ENCODE measurements around the gene XIRP1.

DNA sequence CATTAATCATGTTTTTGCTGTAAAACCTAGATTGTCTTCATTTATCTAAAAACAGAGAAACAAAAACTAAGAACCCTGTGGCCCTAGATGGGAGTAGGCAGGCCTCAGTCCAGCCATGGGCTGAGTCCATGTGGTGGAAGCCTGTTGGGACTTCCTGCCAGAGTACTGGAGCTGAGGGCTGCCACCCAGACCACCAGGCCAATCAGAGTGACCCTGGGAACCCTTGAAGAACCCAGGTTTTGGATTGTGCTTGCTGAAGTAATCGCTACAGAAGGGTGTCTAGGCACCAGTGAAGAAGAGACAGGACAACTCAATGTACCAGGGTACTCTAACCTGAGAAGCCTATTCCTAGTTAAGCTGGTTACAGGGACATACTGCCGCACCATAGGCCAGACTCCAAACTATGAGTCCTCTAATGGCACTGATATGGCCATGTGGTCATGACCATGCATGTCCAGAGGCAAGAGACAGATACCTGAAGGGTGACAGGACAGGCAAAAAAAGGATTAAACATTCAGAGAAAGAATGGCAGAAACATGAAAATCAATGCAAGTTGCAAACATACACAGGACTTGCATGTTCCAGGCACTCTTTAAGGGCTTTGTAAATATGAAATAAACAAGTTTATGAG lies 51.9 kb downstream of the XIRP1 start:
- TF ChIP-seq, protein P1, sequence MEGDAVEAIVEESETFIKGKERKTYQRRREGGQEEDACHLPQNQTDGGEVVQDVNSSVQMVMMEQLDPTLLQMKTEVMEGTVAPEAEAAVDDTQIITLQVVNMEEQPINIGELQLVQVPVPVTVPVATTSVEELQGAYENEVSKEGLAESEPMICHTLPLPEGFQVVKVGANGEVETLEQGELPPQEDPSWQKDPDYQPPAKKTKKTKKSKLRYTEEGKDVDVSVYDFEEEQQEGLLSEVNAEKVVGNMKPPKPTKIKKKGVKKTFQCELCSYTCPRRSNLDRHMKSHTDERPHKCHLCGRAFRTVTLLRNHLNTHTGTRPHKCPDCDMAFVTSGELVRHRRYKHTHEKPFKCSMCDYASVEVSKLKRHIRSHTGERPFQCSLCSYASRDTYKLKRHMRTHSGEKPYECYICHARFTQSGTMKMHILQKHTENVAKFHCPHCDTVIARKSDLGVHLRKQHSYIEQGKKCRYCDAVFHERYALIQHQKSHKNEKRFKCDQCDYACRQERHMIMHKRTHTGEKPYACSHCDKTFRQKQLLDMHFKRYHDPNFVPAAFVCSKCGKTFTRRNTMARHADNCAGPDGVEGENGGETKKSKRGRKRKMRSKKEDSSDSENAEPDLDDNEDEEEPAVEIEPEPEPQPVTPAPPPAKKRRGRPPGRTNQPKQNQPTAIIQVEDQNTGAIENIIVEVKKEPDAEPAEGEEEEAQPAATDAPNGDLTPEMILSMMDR (IDR thresholded peaks at IDR 0.05), result no peak
- no peak for TF ChIP-seq POLR2A (IDR thresholded peaks at IDR 0.05)

Data from esophagus squamous epithelium (tissue), 4 donors.